ENCODE results near the gene RIOK2. TPM values are rescaled to one million over a fixed set of nuclear protein-coding genes. Genes with fewer than 3 reads are reported as not detected.

The RIOK2 gene
- total RNA-seq, 4 donors from 2014 or later, result 11.0 to 19.2 (median 15.9) TPM

DNA sequence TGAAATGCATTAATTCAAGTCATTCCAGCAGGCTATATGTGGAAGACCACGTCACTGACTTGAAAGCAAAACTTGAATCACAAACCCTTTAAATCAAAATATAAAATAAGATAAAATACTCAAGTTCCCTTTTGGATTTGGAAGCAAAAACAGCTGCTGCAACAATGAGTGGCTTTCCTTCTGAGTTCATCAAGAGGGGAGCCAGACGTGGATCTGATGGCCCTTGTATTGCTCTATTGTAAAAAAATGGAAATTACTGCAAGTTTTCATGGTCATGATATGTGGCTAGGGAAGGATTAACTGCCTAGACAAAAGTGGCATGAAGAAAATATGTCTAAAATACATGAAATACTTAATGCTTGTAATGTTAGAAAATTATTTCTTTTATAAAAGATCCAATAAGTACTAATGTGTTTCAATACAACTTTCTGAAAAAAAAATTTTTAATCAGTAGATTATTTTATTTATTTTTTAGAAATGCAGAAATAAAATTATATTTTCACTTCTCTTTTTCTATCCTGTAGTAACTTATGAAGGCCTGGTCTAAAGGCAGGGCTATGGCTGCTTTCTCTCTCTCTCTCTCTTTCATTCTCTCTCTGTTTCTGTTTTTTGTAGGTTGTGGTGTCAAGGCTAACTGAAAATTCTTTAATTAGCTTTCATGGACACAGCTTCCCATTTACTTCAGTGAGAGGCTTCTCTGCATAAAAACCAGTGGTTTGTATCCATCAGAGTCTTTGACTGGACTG lies 64.6 kb downstream of the RIOK2 start:
- H3K4me3 ChIP-seq (replicated peaks in 1 of 3), result no peak overlapping the region
- intact Hi-C loops (cut with DNase I), result no loop called here
- no peak for DNase-seq
- no peaks in the 10 kb centered on the region for H3K4me1 ChIP-seq
- WGBS, 2 donors, result 80 to 88% methylated on average over 2 of the region's 2 CpGs
- no peak for TF ChIP-seq POLR2A (IDR thresholded peaks at IDR 0.05)
- TF ChIP-seq CTCF (IDR thresholded peaks at IDR 0.05), result no peak
- H3K27ac ChIP-seq, result no peak overlapping the region
- no peaks in the 10 kb centered on the region for H3K36me3 ChIP-seq
- H3K27me3 ChIP-seq, result no peaks in the 10 kb centered on the region
- no peaks in the 10 kb centered on the region for H3K9me3 ChIP-seq

DNA sequence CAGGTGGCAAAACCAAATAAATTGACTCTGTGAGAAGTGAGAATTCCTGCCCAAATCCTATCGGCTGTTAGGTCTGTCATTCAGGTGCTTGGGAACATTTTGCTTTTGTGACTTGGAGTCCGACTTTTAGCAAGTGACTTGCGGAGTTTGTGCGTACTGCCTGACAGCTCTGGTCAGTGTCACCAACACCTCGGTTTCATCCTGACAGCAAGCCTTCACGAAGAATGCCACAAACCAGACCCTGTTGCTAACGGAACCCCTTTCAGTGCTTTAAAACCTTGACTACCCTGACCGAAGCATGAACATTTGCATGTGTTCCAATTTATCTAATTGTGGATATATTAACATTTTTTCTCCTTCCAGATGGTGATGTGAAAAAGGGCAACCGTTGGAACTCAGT lies 67.1 kb downstream of the RIOK2 start:
- no peaks in the 10 kb centered on the region for H3K27me3 ChIP-seq
- no peak overlapping the region for H3K27ac ChIP-seq
- no peak overlapping the region for H3K4me3 ChIP-seq (replicated peaks in 1 of 3)
- DNase-seq, result no peak
- H3K36me3 ChIP-seq, result no peaks in the 10 kb centered on the region
- no peaks in the 10 kb centered on the region for H3K9me3 ChIP-seq
- TF ChIP-seq POLR2A (IDR thresholded peaks at IDR 0.05) (no peak), CTCF (IDR thresholded peaks at IDR 0.05) (no peak)
- 79 to 86% methylated on average over 9 of the region's 9 CpGs for WGBS, 2 donors
- H3K4me1 ChIP-seq, result peaks cover 0 to 6% of the 10 kb centered on the region in 2 donors
- intact Hi-C loops (cut with DNase I), result no loop called here

DNA sequence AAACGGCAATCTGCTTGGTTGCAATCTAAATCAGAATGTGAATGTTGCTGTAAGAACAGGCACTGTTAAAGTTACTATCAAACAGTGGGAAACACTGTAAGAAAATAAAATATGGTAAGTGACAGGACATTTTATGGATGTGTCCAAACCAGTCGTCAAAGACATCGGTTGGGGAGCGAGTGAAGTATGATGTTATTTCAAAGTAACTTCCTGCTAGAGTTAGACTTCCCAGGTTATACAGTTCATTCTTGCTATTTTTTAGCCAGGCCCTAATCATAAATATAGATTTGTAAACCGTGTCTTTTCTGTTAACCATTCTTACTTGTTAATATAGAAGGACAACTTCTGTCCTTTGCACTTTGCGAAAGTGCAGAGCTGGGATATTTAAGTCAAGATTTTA lies 70.8 kb downstream of the RIOK2 start:
- 74 to 86% methylated on average over 6 of the region's 6 CpGs for WGBS, 2 donors
- TF ChIP-seq CTCF (IDR thresholded peaks at IDR 0.05) (no peak), POLR2A (IDR thresholded peaks at IDR 0.05) (no peak)
- no peak for DNase-seq
- no peak overlapping the region for H3K27ac ChIP-seq
- no peaks in the 10 kb centered on the region for H3K9me3 ChIP-seq
- no peak overlapping the region for H3K4me3 ChIP-seq (replicated peaks in 1 of 3)
- no peaks in the 10 kb centered on the region for H3K27me3 ChIP-seq
- no peaks in the 10 kb centered on the region for H3K36me3 ChIP-seq
- intact Hi-C loops (cut with DNase I), result no loop called here
- peaks cover 0 to 6% of the 10 kb centered on the region in 2 donors for H3K4me1 ChIP-seq

GRCh38 chr5:97111616-97112015 lies 71.4 kb downstream of the RIOK2 start:
- 34 to 37% methylated on average over 4 of the region's 4 CpGs for WGBS, 2 donors
- Histone ChIP-seq H3K4me3 (replicated peaks in 1 of 3) (no peak overlapping the region), H3K9me3 (no peaks in the 10 kb centered on the region), H3K27ac (no peak overlapping the region), H3K4me1 (peaks cover 0 to 6% of the 10 kb centered on the region in 2 donors), H3K27me3 (no peaks in the 10 kb centered on the region), H3K36me3 (no peaks in the 10 kb centered on the region)
- no peak for DNase-seq
- TF ChIP-seq CTCF (IDR thresholded peaks at IDR 0.05), result no peak
- TF ChIP-seq POLR2A (IDR thresholded peaks at IDR 0.05), result no peak
- intact Hi-C loops (cut with DNase I), result no loop called here

DNA sequence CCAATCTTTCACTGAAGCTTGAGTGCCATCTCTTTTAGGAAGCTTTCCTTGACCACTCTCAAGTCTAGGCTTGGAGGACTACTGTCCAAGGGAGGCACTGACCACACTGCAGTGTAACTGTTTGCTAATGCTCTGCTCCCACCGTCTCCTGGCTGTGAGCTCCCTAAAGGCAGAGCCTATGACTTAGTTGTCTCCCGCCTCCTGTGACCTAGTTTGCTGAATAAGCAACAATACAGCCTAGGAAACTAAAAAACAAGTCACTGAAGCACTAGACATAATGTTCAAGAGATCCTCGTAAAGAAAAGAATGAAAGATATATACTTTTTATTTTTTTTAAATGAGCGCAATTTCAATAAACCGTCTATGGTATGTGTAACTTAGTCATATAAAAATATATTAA lies 72.0 kb downstream of the RIOK2 start:
- Histone ChIP-seq H3K27me3 (no peaks in the 10 kb centered on the region), H3K27ac (no peak overlapping the region), H3K4me3 (replicated peaks in 1 of 3) (no peak overlapping the region), H3K9me3 (no peaks in the 10 kb centered on the region), H3K36me3 (no peaks in the 10 kb centered on the region), H3K4me1 (peaks cover 0 to 6% of the 10 kb centered on the region in 2 donors)
- 83 to 84% methylated on average over 5 of the region's 5 CpGs for WGBS, 2 donors
- no peak for TF ChIP-seq POLR2A (IDR thresholded peaks at IDR 0.05)
- no peak for TF ChIP-seq CTCF (IDR thresholded peaks at IDR 0.05)
- no peak for DNase-seq
- intact Hi-C loops (cut with DNase I), result no loop called here

Small RNA genes within 50 kb of the gene (small RNA-seq; reads per million reads assigned to genes)
- not detected for gene RNU1-73P

Other genes starting within 250 kb of the RIOK2 start
- 10 to 100 TPM; 35.0 to 59.9 (median 45.2) TPM for gene LNPEP, start 247.2 kb downstream of the RIOK2 start, total RNA-seq
- gene LIX1, start 40.6 kb downstream of the RIOK2 start, total RNA-seq, result 1 to 10 TPM in 2 of 4 donors, under 1 TPM in 2; 0.89 to 5.5 (median 1.7) TPM